ENCODE data around the gene RXFP3. TPM values are rescaled to one million over a fixed set of nuclear protein-coding genes. Genes with fewer than 3 reads are reported as not detected.
"Not testable (repeated sequence)": the region's sequence is repeated elsewhere in the genome, so short reads cannot be mapped to it uniquely, and the experiment has no call there.

Gene RXFP3
- total RNA-seq, 1 donor from 2014 or later: not detected

GRCh38 chr5:33914844-33915243 is 21.3 kb upstream of the RXFP3 start:
- H3K36me3 Mint-ChIP-seq (ENCODE audit: low read depth); DNase-seq (ENCODE audit: low spot score); H3K4me1 Mint-ChIP-seq (ENCODE audit: low read depth); H3K27ac Mint-ChIP-seq; intact Hi-C loops (cut with micrococcal nuclease); H3K27me3 Mint-ChIP-seq (ENCODE audit: insufficient read depth); H3K4me3 Mint-ChIP-seq: not testable (repeated sequence)
- H3K9me3 Mint-ChIP-seq: peaks cover 11% of the 10 kb centered on the region

GRCh38 chr5:33921002-33921401 is 15.2 kb upstream of the RXFP3 start:
- no peaks in the 10 kb centered on the region for H3K4me1 Mint-ChIP-seq (ENCODE audit: low read depth)
- DNase-seq (ENCODE audit: low spot score): no peak
- intact Hi-C loops (cut with micrococcal nuclease): no loop called here
- H3K9me3 Mint-ChIP-seq: peaks cover 11% of the 10 kb centered on the region
- H3K27ac Mint-ChIP-seq: no peak overlapping the region
- H3K27me3 Mint-ChIP-seq (ENCODE audit: insufficient read depth): peaks cover 7% of the 10 kb centered on the region
- no peaks in the 10 kb centered on the region for H3K36me3 Mint-ChIP-seq (ENCODE audit: low read depth)
- no peak overlapping the region for H3K4me3 Mint-ChIP-seq

- intact Hi-C loops (cut with micrococcal nuclease): no loop called here
- no peak overlapping the region for H3K27ac Mint-ChIP-seq
- no peak overlapping the region for H3K4me3 Mint-ChIP-seq
- no peaks in the 10 kb centered on the region for H3K9me3 Mint-ChIP-seq
- DNase-seq (ENCODE audit: low spot score): no peak
- H3K4me1 Mint-ChIP-seq (ENCODE audit: low read depth): no peaks in the 10 kb centered on the region
- peaks cover 7% of the 10 kb centered on the region for H3K27me3 Mint-ChIP-seq (ENCODE audit: insufficient read depth)
- no peaks in the 10 kb centered on the region for H3K36me3 Mint-ChIP-seq (ENCODE audit: low read depth)
Observed at GRCh38 chr5:33925278-33925677, 10.9 kb upstream of the RXFP3 start.

- no peaks in the 10 kb centered on the region for H3K9me3 Mint-ChIP-seq
- H3K36me3 Mint-ChIP-seq (ENCODE audit: low read depth): no peaks in the 10 kb centered on the region
- no peak overlapping the region for H3K4me3 Mint-ChIP-seq
- no peaks in the 10 kb centered on the region for H3K27me3 Mint-ChIP-seq (ENCODE audit: insufficient read depth)
- no peak for DNase-seq (ENCODE audit: low spot score)
- H3K4me1 Mint-ChIP-seq (ENCODE audit: low read depth): no peaks in the 10 kb centered on the region
- H3K27ac Mint-ChIP-seq: no peak overlapping the region
- intact Hi-C loops (cut with micrococcal nuclease): no loop called here
Observed at GRCh38 chr5:33927685-33928084, 8.5 kb upstream of the RXFP3 start.

- Mint-ChIP-seq H3K27me3 (ENCODE audit: insufficient read depth) (peaks cover 4% of the 10 kb centered on the region), H3K9me3 (no peaks in the 10 kb centered on the region), H3K4me3 (no peak overlapping the region), H3K4me1 (ENCODE audit: low read depth) (no peaks in the 10 kb centered on the region), H3K27ac (no peak overlapping the region), H3K36me3 (ENCODE audit: low read depth) (no peaks in the 10 kb centered on the region)
- no peak for DNase-seq (ENCODE audit: low spot score)
- intact Hi-C loops (cut with micrococcal nuclease): no loop called here
Observed at GRCh38 chr5:33928283-33928682, 7.9 kb upstream of the RXFP3 start.

GRCh38 chr5:33929925-33930690 is 6.1 kb upstream of the RXFP3 start:
- Mint-ChIP-seq H3K27me3 (ENCODE audit: insufficient read depth) (peaks cover 6% of the 10 kb centered on the region), H3K4me3 (no peak overlapping the region), H3K9me3 (no peaks in the 10 kb centered on the region), H3K27ac (no peak overlapping the region), H3K4me1 (ENCODE audit: low read depth) (no peaks in the 10 kb centered on the region), H3K36me3 (ENCODE audit: low read depth) (no peaks in the 10 kb centered on the region)
- intact Hi-C loops (cut with micrococcal nuclease): loop anchor here (10.0 kb wide), 1 partner anchor 105 kb away; no protein-coding TSS in a partner anchor
- DNase-seq (ENCODE audit: low spot score): no peak

GRCh38 chr5:33931136-33931535 is 5.0 kb upstream of the RXFP3 start:
- H3K4me3 Mint-ChIP-seq: no peak overlapping the region
- no peak for DNase-seq (ENCODE audit: low spot score)
- no peak overlapping the region for H3K27ac Mint-ChIP-seq
- intact Hi-C loops (cut with micrococcal nuclease): loop anchor here (10.0 kb wide), 1 partner anchor 106 kb away; no protein-coding TSS in a partner anchor
- H3K36me3 Mint-ChIP-seq (ENCODE audit: low read depth): no peaks in the 10 kb centered on the region
- no peaks in the 10 kb centered on the region for H3K4me1 Mint-ChIP-seq (ENCODE audit: low read depth)
- H3K27me3 Mint-ChIP-seq (ENCODE audit: insufficient read depth): peaks cover 11% of the 10 kb centered on the region
- H3K9me3 Mint-ChIP-seq: no peaks in the 10 kb centered on the region

- H3K27me3 Mint-ChIP-seq (ENCODE audit: insufficient read depth): peaks cover 29% of the 10 kb centered on the region
Observed at GRCh38 chr5:33933723-33934169, 2.4 kb upstream of the RXFP3 start.

GRCh38 chr5:33934176-33934575 is 2.0 kb upstream of the RXFP3 start:
- H3K4me3 Mint-ChIP-seq: no peak overlapping the region
- H3K27me3 Mint-ChIP-seq (ENCODE audit: insufficient read depth): peaks cover 33% of the 10 kb centered on the region
- no peaks in the 10 kb centered on the region for H3K36me3 Mint-ChIP-seq (ENCODE audit: low read depth)
- DNase-seq (ENCODE audit: low spot score): no peak
- H3K27ac Mint-ChIP-seq: no peak overlapping the region
- no peaks in the 10 kb centered on the region for H3K4me1 Mint-ChIP-seq (ENCODE audit: low read depth)
- no peaks in the 10 kb centered on the region for H3K9me3 Mint-ChIP-seq
- intact Hi-C loops (cut with micrococcal nuclease): loop anchor here (1.0 to 10.0 kb wide), 5 partner anchors 109 to 1225 kb away; partner anchors contain the start of gene TARS1

More at GRCh38 chr5:33933723-33934169, 2.4 kb upstream of the RXFP3 start:
- no peaks in the 10 kb centered on the region for H3K36me3 Mint-ChIP-seq (ENCODE audit: low read depth)
- intact Hi-C loops (cut with micrococcal nuclease): loop anchor here (1.0 to 10.0 kb wide), 5 partner anchors 109 to 1225 kb away; partner anchors contain the start of gene TARS1
- H3K27ac Mint-ChIP-seq: no peak overlapping the region
- no peak overlapping the region for H3K4me3 Mint-ChIP-seq
- no peaks in the 10 kb centered on the region for H3K9me3 Mint-ChIP-seq
- DNase-seq (ENCODE audit: low spot score): no peak
- H3K4me1 Mint-ChIP-seq (ENCODE audit: low read depth): no peaks in the 10 kb centered on the region

GRCh38 chr5:33936004-33936380 is 194 bp upstream of the RXFP3 start:
- intact Hi-C loops (cut with micrococcal nuclease): loop anchor here (10.0 kb wide), 1 partner anchor 111 kb away; no protein-coding TSS in a partner anchor
- Mint-ChIP-seq H3K4me1 (ENCODE audit: low read depth) (no peaks in the 10 kb centered on the region), H3K9me3 (no peaks in the 10 kb centered on the region), H3K27me3 (ENCODE audit: insufficient read depth) (peaks cover 48% of the 10 kb centered on the region), H3K4me3 (no peak overlapping the region), H3K36me3 (ENCODE audit: low read depth) (no peaks in the 10 kb centered on the region), H3K27ac (no peak overlapping the region)
- DNase-seq (ENCODE audit: low spot score): peak; percentile 21

- Mint-ChIP-seq H3K4me3 (no peak overlapping the region), H3K9me3 (no peaks in the 10 kb centered on the region), H3K27ac (no peak overlapping the region), H3K27me3 (ENCODE audit: insufficient read depth) (peaks cover 50% of the 10 kb centered on the region), H3K4me1 (ENCODE audit: low read depth) (no peaks in the 10 kb centered on the region), H3K36me3 (ENCODE audit: low read depth) (no peaks in the 10 kb centered on the region)
- DNase-seq (ENCODE audit: low spot score): no peak
- intact Hi-C loops (cut with micrococcal nuclease): loop anchor here (10.0 kb wide), 1 partner anchor 112 kb away; no protein-coding TSS in a partner anchor
Observed at GRCh38 chr5:33937017-33937706, 976 bp downstream of the RXFP3 start.

GRCh38 chr5:33937707-33938506 is 1.7 kb downstream of the RXFP3 start:
- no peaks in the 10 kb centered on the region for H3K4me1 Mint-ChIP-seq (ENCODE audit: low read depth)
- H3K36me3 Mint-ChIP-seq (ENCODE audit: low read depth): no peaks in the 10 kb centered on the region
- no peaks in the 10 kb centered on the region for H3K9me3 Mint-ChIP-seq
- no peak overlapping the region for H3K27ac Mint-ChIP-seq
- intact Hi-C loops (cut with micrococcal nuclease): loop anchor here (10.0 kb wide), 1 partner anchor 113 kb away; no protein-coding TSS in a partner anchor
- peaks cover 51% of the 10 kb centered on the region for H3K27me3 Mint-ChIP-seq (ENCODE audit: insufficient read depth)
- H3K4me3 Mint-ChIP-seq: no peak overlapping the region
- no peak for DNase-seq (ENCODE audit: low spot score)

Measured in activated T-helper 1 cell treated with anti-CD3 and anti-CD28 coated beads, Interleukin-12 subunit alpha, Interleukin-12 subunit beta, Interleukin-2, Interleukin-4 antibody, amounts not matched to agents 30 ng/mL and 10 ng/mL and 1 ng/mL, durations not matched to agents 14 hours and 24 hours and 36 hours (primary cell).